C4-2B (cell line): Measurements from ENCODE around the gene ANTXR2.

Experiments used
- ZFX ChIP-seq: fragments of 450-650 bp; IDR thresholded peaks from 2 replicates; pipeline ENCODE4 v1.6.1; 2017
- TF ChIP-seq, protein P1 (sequence below): fragments of 450-650 bp; conservative IDR thresholded peaks from 2 replicates; pipeline ENCODE4 v1.5.1; 2017; ENCODE audit warnings: mild to moderate bottlenecking

DNA sequence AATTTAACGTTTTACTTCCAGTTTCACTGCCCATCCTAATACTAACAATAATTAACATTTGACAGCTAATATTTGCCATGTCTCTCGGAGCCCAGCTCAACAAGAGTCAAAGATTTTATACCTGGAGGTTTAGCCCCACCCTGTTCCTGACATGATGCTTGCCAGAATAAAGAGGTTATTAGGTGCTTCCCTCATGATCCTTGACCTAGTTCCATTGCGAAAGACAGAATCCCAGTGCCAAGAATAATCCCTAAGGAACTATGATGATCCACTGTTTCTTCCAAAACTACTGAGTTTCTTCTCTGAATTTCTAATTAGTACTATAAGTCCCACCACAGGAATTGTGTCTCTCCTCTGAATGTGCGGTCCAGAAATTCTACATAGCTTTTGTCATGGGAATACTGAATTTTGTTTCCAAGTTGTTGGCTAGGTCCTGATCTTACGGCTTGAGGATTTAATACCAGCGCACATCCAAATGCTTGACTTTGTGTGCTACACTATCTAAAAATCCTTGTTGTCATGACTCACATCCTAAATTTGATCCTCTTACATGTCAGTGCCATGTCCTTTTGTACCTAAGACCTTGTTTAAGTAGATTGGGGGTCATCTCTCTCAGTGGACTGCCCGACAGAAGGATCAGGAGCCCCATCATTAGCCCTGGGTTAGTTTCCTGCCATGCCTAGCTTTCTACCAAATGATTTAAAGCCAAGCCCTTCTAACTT is 23.1 kb downstream of the ANTXR2 start:
- TF ChIP-seq, protein P1, sequence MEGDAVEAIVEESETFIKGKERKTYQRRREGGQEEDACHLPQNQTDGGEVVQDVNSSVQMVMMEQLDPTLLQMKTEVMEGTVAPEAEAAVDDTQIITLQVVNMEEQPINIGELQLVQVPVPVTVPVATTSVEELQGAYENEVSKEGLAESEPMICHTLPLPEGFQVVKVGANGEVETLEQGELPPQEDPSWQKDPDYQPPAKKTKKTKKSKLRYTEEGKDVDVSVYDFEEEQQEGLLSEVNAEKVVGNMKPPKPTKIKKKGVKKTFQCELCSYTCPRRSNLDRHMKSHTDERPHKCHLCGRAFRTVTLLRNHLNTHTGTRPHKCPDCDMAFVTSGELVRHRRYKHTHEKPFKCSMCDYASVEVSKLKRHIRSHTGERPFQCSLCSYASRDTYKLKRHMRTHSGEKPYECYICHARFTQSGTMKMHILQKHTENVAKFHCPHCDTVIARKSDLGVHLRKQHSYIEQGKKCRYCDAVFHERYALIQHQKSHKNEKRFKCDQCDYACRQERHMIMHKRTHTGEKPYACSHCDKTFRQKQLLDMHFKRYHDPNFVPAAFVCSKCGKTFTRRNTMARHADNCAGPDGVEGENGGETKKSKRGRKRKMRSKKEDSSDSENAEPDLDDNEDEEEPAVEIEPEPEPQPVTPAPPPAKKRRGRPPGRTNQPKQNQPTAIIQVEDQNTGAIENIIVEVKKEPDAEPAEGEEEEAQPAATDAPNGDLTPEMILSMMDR = no peak
- TF ChIP-seq ZFX = no peak
